ENCODE measurements around the gene BBIP1.
"Not testable (repeated sequence)": the region's sequence is repeated elsewhere in the genome, so short reads cannot be mapped to it uniquely, and the experiment has no call there.

The BBIP1 gene

GRCh38 chr10:110919971-110920881 lies 1.2 kb upstream of the BBIP1 start:
- DNase-seq (ENCODE audit: low read depth, low spot score): no peak
- Histone ChIP-seq H3K36me3 (ENCODE audit: insufficient read depth, insufficient read length, low read length) (peaks cover 6% of the 10 kb centered on the region), H3K9ac (ENCODE audit: insufficient read length, low read depth) (peak overlapping the region; percentile 83), H3K4me1 (ENCODE audit: insufficient read depth, insufficient read length) (peaks cover 3% of the 10 kb centered on the region), H3K4me3 (ENCODE audit: insufficient read length, low read depth) (peak overlapping the region; percentile 69), H3K27me3 (ENCODE audit: insufficient read depth, insufficient read length) (no peaks in the 10 kb centered on the region), H3K9me3 (ENCODE audit: insufficient read depth, low read length) (no peaks in the 10 kb centered on the region)
- TF ChIP-seq ZNF274 (IDR thresholded peaks at IDR 0.05; ENCODE audit: low read depth, low read length): no peak
- TF ChIP-seq YY1 (IDR thresholded peaks at IDR 0.05; ENCODE audit: insufficient read depth, insufficient read length): no peak
- TF ChIP-seq SUZ12 (IDR thresholded peaks at IDR 0.05; ENCODE audit: extremely low read depth, insufficient read depth, insufficient read length): no peak

GRCh38 chr10:110919349-110919931 lies 460 bp upstream of the BBIP1 start, which contains the start of gene SHOC2:
Gene SHOC2 (plus strand): TSS chr10:110919604. CDS start chr10:110964359, 44,755 bp downstream.
- no peak for TF ChIP-seq YY1 (IDR thresholded peaks at IDR 0.05; ENCODE audit: insufficient read depth, insufficient read length)
- H3K4me3 ChIP-seq (ENCODE audit: insufficient read length, low read depth): peak within 1 kb of the TSS; percentile 81
- no peak for DNase-seq (ENCODE audit: low read depth, low spot score)
- H3K36me3 ChIP-seq (ENCODE audit: insufficient read depth, insufficient read length, low read length): peaks cover 6% of the 10 kb centered on the region
- H3K27me3 ChIP-seq (ENCODE audit: insufficient read depth, insufficient read length): no peaks in the 10 kb centered on the region
- H3K4me1 ChIP-seq (ENCODE audit: insufficient read depth, insufficient read length): peaks cover 3% of the 10 kb centered on the region
- H3K9me3 ChIP-seq (ENCODE audit: insufficient read depth, low read length): no peaks in the 10 kb centered on the region
- peak within 1 kb of the TSS; percentile 85 for H3K9ac ChIP-seq (ENCODE audit: insufficient read length, low read depth)

- no peaks in the 10 kb centered on the region for H3K9me3 ChIP-seq (ENCODE audit: insufficient read depth, low read length)
- peak overlapping the region; percentile 85 for H3K9ac ChIP-seq (ENCODE audit: insufficient read length, low read depth)
- TF ChIP-seq ZNF274 (IDR thresholded peaks at IDR 0.05; ENCODE audit: low read depth, low read length) (no peak), YY1 (IDR thresholded peaks at IDR 0.05; ENCODE audit: insufficient read depth, insufficient read length) (no peak), SUZ12 (IDR thresholded peaks at IDR 0.05; ENCODE audit: extremely low read depth, insufficient read depth, insufficient read length) (no peak)
- peak; percentile 91 for DNase-seq (ENCODE audit: low read depth, low spot score)
- peaks cover 3% of the 10 kb centered on the region for H3K4me1 ChIP-seq (ENCODE audit: insufficient read depth, insufficient read length)
- H3K27me3 ChIP-seq (ENCODE audit: insufficient read depth, insufficient read length): no peaks in the 10 kb centered on the region
- H3K36me3 ChIP-seq (ENCODE audit: insufficient read depth, insufficient read length, low read length): peaks cover 6% of the 10 kb centered on the region
- peak overlapping the region; percentile 81 for H3K4me3 ChIP-seq (ENCODE audit: insufficient read length, low read depth)
Observed at GRCh38 chr10:110918269-110918642, 724 bp downstream of the BBIP1 start.

- Histone ChIP-seq H3K9ac (ENCODE audit: insufficient read length, low read depth) (no peak overlapping the region), H3K4me1 (ENCODE audit: insufficient read depth, insufficient read length) (peaks cover 3% of the 10 kb centered on the region), H3K9me3 (ENCODE audit: insufficient read depth, low read length) (no peaks in the 10 kb centered on the region), H3K4me3 (ENCODE audit: insufficient read length, low read depth) (no peak overlapping the region), H3K36me3 (ENCODE audit: insufficient read depth, insufficient read length, low read length) (peaks cover 6% of the 10 kb centered on the region), H3K27me3 (ENCODE audit: insufficient read depth, insufficient read length) (no peaks in the 10 kb centered on the region)
- no peak for DNase-seq (ENCODE audit: low read depth, low spot score)
- no peak for TF ChIP-seq ZNF274 (IDR thresholded peaks at IDR 0.05; ENCODE audit: low read depth, low read length)
- TF ChIP-seq YY1 (IDR thresholded peaks at IDR 0.05; ENCODE audit: insufficient read depth, insufficient read length): no peak
- TF ChIP-seq SUZ12 (IDR thresholded peaks at IDR 0.05; ENCODE audit: extremely low read depth, insufficient read depth, insufficient read length): no peak
Observed at GRCh38 chr10:110916554-110917346, 2.2 kb downstream of the BBIP1 start.

GRCh38 chr10:110915600-110915999 lies 3.4 kb downstream of the BBIP1 start:
- H3K4me1 ChIP-seq (ENCODE audit: insufficient read depth, insufficient read length); H3K4me3 ChIP-seq (ENCODE audit: insufficient read length, low read depth): not testable (repeated sequence)

GRCh38 chr10:110915035-110915434 lies 3.9 kb downstream of the BBIP1 start:
- Histone ChIP-seq H3K9me3 (ENCODE audit: insufficient read depth, low read length) (no peaks in the 10 kb centered on the region), H3K27me3 (ENCODE audit: insufficient read depth, insufficient read length) (no peaks in the 10 kb centered on the region), H3K36me3 (ENCODE audit: insufficient read depth, insufficient read length, low read length) (peaks cover 6% of the 10 kb centered on the region), H3K4me1 (ENCODE audit: insufficient read depth, insufficient read length) (peaks cover 3% of the 10 kb centered on the region), H3K4me3 (ENCODE audit: insufficient read length, low read depth) (no peak overlapping the region), H3K9ac (ENCODE audit: insufficient read length, low read depth) (no peak overlapping the region)
- TF ChIP-seq ZNF274 (IDR thresholded peaks at IDR 0.05; ENCODE audit: low read depth, low read length) (no peak), YY1 (IDR thresholded peaks at IDR 0.05; ENCODE audit: insufficient read depth, insufficient read length) (no peak), SUZ12 (IDR thresholded peaks at IDR 0.05; ENCODE audit: extremely low read depth, insufficient read depth, insufficient read length) (no peak)
- no peak for DNase-seq (ENCODE audit: low read depth, low spot score)

More at GRCh38 chr10:110915600-110915999, 3.4 kb downstream of the BBIP1 start:
- H3K27me3 ChIP-seq (ENCODE audit: insufficient read depth, insufficient read length); DNase-seq (ENCODE audit: low read depth, low spot score); H3K36me3 ChIP-seq (ENCODE audit: insufficient read depth, insufficient read length, low read length); H3K9ac ChIP-seq (ENCODE audit: insufficient read length, low read depth); H3K9me3 ChIP-seq (ENCODE audit: insufficient read depth, low read length): not testable (repeated sequence)

- peaks cover 3% of the 10 kb centered on the region for H3K4me1 ChIP-seq (ENCODE audit: insufficient read depth, insufficient read length)
- no peak overlapping the region for H3K4me3 ChIP-seq (ENCODE audit: insufficient read length, low read depth)
- no peak for DNase-seq (ENCODE audit: low read depth, low spot score)
- H3K9ac ChIP-seq (ENCODE audit: insufficient read length, low read depth): no peak overlapping the region
- H3K36me3 ChIP-seq (ENCODE audit: insufficient read depth, insufficient read length, low read length): peaks cover 6% of the 10 kb centered on the region
- no peaks in the 10 kb centered on the region for H3K27me3 ChIP-seq (ENCODE audit: insufficient read depth, insufficient read length)
- TF ChIP-seq YY1 (IDR thresholded peaks at IDR 0.05; ENCODE audit: insufficient read depth, insufficient read length) (no peak), SUZ12 (IDR thresholded peaks at IDR 0.05; ENCODE audit: extremely low read depth, insufficient read depth, insufficient read length) (no peak), ZNF274 (IDR thresholded peaks at IDR 0.05; ENCODE audit: low read depth, low read length) (no peak)
- no peaks in the 10 kb centered on the region for H3K9me3 ChIP-seq (ENCODE audit: insufficient read depth, low read length)
Observed at GRCh38 chr10:110914431-110914830, 4.5 kb downstream of the BBIP1 start.

Data from NT2/D1 (cell line).